Measurements from ENCODE around the gene CYBB. TPM values are rescaled to one million over a fixed set of nuclear protein-coding genes. Genes with fewer than 3 reads are reported as not detected.

Gene CYBB
- total RNA-seq, 1 donor from 2014 or later, result not detected

DNA sequence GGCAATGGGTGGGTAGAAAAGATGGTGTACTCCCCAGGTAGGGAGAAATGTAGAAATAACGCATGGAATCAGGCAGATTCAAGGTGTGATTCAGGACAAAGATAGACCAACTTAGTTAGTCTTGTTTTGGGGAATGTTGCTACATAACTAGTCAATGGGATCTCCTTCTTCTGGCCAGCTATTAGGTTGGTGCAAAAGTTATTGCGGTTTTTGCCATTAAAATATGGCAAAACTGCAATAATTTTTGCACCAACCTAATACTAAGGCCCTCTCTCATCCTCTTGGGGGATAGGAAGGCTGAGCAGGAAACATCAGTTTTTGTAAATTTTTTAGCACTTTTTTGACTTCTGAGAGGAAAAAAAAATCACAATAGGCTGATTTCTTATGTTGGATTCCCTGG lies 23.2 kb downstream of the CYBB start:
- Mint-ChIP-seq H3K9me3 (ENCODE audit: unreplicated experiment) (no peaks in the 10 kb centered on the region), H3K27ac (ENCODE audit: unreplicated experiment) (no peak overlapping the region), H3K4me3 (ENCODE audit: unreplicated experiment) (no peak overlapping the region), H3K36me3 (ENCODE audit: unreplicated experiment) (no peaks in the 10 kb centered on the region), H3K4me1 (ENCODE audit: unreplicated experiment) (peaks cover 3% of the 10 kb centered on the region), H3K27me3 (ENCODE audit: unreplicated experiment) (no peaks in the 10 kb centered on the region)
- TF ChIP-seq, protein P1, sequence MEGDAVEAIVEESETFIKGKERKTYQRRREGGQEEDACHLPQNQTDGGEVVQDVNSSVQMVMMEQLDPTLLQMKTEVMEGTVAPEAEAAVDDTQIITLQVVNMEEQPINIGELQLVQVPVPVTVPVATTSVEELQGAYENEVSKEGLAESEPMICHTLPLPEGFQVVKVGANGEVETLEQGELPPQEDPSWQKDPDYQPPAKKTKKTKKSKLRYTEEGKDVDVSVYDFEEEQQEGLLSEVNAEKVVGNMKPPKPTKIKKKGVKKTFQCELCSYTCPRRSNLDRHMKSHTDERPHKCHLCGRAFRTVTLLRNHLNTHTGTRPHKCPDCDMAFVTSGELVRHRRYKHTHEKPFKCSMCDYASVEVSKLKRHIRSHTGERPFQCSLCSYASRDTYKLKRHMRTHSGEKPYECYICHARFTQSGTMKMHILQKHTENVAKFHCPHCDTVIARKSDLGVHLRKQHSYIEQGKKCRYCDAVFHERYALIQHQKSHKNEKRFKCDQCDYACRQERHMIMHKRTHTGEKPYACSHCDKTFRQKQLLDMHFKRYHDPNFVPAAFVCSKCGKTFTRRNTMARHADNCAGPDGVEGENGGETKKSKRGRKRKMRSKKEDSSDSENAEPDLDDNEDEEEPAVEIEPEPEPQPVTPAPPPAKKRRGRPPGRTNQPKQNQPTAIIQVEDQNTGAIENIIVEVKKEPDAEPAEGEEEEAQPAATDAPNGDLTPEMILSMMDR (IDR thresholded peaks at IDR 0.05), result no peak
- DNase-seq (ENCODE audit: extremely low spot score, unreplicated experiment), result no peak

DNA sequence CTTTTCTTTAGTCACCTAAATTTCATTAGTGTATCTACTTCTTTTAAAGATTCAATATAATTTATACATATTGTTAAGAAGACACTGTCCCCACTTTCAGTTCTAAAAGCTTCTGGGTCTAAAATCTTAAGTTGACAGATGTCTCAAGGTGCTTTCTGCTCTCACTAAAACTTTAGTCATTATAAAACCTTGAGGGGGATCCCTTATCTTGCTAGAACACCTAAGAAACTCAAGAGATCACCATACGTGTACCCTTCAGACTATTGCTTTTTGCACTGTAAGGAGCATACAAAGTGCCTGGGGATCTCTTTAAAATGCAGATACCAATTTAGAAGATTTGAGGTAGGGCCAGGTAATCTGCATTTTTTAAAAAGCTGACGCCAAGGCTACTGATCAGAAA lies 30.1 kb downstream of the CYBB start:
- peaks cover 4% of the 10 kb centered on the region for H3K4me1 Mint-ChIP-seq (ENCODE audit: unreplicated experiment)
- H3K27ac Mint-ChIP-seq (ENCODE audit: unreplicated experiment), result no peak overlapping the region
- peaks cover 8% of the 10 kb centered on the region for H3K9me3 Mint-ChIP-seq (ENCODE audit: unreplicated experiment)
- H3K4me3 Mint-ChIP-seq (ENCODE audit: unreplicated experiment), result no peak overlapping the region
- peaks cover 11% of the 10 kb centered on the region for H3K27me3 Mint-ChIP-seq (ENCODE audit: unreplicated experiment)
- H3K36me3 Mint-ChIP-seq (ENCODE audit: unreplicated experiment), result no peaks in the 10 kb centered on the region
- TF ChIP-seq, protein P1 (IDR thresholded peaks at IDR 0.05), result no peak
- no peak for DNase-seq (ENCODE audit: extremely low spot score, unreplicated experiment)

DNA sequence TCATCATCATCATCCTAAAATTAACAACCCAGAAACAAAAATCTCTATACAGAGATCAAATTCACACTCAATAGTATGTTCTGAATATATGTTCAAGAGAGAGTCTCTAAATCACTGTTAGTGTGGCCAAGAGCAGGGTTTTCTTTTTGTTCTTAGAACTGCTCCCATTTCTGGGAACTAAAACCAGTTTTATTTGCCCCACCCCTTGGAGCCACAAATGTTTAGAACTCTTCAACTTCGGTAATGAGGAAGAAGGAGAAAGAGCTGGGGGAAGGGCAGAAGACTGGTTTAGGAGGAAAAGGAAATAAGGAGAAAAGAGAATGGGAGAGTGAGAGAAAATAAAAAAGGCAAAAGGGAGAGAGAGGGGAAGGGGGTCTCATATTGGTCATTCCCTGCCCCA lies 32.3 kb downstream of the CYBB start:
- no peak for DNase-seq (ENCODE audit: extremely low spot score, unreplicated experiment)
- no peak overlapping the region for H3K27ac Mint-ChIP-seq (ENCODE audit: unreplicated experiment)
- TF ChIP-seq, protein P1 (IDR thresholded peaks at IDR 0.05), result no peak
- H3K27me3 Mint-ChIP-seq (ENCODE audit: unreplicated experiment), result peaks cover 16% of the 10 kb centered on the region
- H3K36me3 Mint-ChIP-seq (ENCODE audit: unreplicated experiment), result no peaks in the 10 kb centered on the region
- no peak overlapping the region for H3K4me3 Mint-ChIP-seq (ENCODE audit: unreplicated experiment)
- peaks cover 8% of the 10 kb centered on the region for H3K9me3 Mint-ChIP-seq (ENCODE audit: unreplicated experiment)
- H3K4me1 Mint-ChIP-seq (ENCODE audit: unreplicated experiment), result peaks cover 4% of the 10 kb centered on the region

DNA sequence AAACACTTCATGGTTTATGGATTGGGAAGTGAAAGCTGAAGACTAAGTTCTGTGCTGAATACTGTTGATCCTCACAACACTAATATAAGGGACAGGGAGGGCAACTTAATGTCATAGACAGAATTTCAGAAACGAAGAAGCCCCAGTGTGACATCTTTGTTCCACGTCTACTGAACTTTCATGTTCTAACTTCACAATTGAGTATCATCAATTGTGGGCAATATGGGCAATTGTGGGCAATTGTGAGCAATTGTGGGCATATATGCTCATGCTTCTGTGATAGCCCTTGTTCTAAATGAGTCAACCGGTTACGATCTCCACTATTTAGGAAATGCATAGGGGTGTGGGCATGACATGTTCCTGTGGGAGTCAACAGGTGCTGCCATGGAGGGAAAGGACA lies 33.7 kb downstream of the CYBB start:
- Mint-ChIP-seq H3K36me3 (ENCODE audit: unreplicated experiment) (no peaks in the 10 kb centered on the region), H3K4me1 (ENCODE audit: unreplicated experiment) (peaks cover 4% of the 10 kb centered on the region), H3K27ac (ENCODE audit: unreplicated experiment) (no peak overlapping the region), H3K4me3 (ENCODE audit: unreplicated experiment) (no peak overlapping the region), H3K27me3 (ENCODE audit: unreplicated experiment) (peaks cover 16% of the 10 kb centered on the region), H3K9me3 (ENCODE audit: unreplicated experiment) (peaks cover 8% of the 10 kb centered on the region)
- TF ChIP-seq, protein P1 (IDR thresholded peaks at IDR 0.05), result no peak
- DNase-seq (ENCODE audit: extremely low spot score, unreplicated experiment), result no peak

DNA sequence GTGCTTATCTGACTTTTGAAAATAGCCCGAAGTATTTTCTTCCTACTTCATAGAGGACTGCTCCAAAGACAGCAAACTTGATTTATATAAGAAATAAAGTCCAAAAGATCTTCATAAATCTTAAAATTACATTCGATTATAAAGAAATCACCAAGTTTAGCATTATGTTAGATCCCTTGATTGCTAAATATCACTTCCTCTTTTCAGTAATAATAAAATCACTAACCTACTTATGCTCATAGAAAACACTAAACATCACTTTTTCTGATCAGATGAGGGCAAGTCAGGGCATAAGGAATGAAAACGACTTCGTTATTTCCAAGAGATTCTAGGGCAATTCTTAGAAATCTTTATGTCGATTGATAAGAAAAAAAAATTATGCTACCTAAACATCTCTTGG lies 35.5 kb downstream of the CYBB start:
- peaks cover 21% of the 10 kb centered on the region for H3K27me3 Mint-ChIP-seq (ENCODE audit: unreplicated experiment)
- no peaks in the 10 kb centered on the region for H3K36me3 Mint-ChIP-seq (ENCODE audit: unreplicated experiment)
- DNase-seq (ENCODE audit: extremely low spot score, unreplicated experiment), result no peak
- TF ChIP-seq, protein P1 (IDR thresholded peaks at IDR 0.05), result no peak
- no peak overlapping the region for H3K4me3 Mint-ChIP-seq (ENCODE audit: unreplicated experiment)
- peaks cover 4% of the 10 kb centered on the region for H3K4me1 Mint-ChIP-seq (ENCODE audit: unreplicated experiment)
- no peak overlapping the region for H3K27ac Mint-ChIP-seq (ENCODE audit: unreplicated experiment)
- peaks cover 4% of the 10 kb centered on the region for H3K9me3 Mint-ChIP-seq (ENCODE audit: unreplicated experiment)
